GM21360 (cell line): Measurements from ENCODE around the gene ZNF831.

ENCODE experiments used
- ATAC-seq: cut with Tn5 transposase; IDR thresholded peaks from one replicate; pipeline ENCODE4 v1.9.1; 2021; ENCODE audit warnings: mild to moderate bottlenecking, moderate library complexity; ENCODE audit not compliant: unreplicated experiment

The ZNF831 gene

GRCh38 chr20:59139998-59140397 is 23.6 kb upstream of the ZNF831 start:
- ATAC-seq: no peak

DNA sequence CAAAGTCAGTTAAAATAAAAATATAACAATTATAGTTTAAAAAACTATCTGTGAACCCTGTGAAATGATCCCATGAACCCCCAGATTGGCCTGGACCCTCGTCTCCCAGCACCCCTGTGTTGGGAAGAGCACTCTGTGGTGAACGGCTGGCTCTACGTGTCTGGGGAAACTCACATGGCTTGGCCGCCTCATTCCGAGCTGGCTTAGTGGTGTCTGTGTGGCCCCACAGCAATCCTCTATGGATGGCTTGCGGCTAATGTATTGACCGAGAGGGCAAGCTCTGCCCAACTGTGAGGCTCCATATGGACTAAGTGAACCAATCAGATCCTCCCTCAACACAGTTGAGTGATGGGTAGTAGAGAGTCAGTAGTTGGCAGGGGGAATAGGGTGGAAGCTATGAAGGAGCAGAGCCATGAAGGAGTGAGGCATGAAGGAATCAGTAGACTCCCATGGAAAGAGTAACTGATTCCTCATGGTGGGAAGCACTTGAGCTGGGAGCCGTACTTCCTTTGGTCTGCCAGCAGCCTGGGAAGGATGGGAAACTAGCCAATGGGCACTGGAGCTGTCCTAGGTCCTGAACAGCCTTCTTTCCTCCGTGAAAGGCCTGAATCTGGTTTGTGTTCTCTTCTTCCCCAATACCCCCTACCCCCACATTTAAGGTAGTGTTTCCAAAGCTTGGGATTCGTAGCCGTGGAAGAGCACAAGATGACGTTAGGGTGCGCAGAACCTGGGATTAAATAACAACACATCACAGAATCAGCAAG is 21.6 kb upstream of the ZNF831 start:
- ATAC-seq: no peak

DNA sequence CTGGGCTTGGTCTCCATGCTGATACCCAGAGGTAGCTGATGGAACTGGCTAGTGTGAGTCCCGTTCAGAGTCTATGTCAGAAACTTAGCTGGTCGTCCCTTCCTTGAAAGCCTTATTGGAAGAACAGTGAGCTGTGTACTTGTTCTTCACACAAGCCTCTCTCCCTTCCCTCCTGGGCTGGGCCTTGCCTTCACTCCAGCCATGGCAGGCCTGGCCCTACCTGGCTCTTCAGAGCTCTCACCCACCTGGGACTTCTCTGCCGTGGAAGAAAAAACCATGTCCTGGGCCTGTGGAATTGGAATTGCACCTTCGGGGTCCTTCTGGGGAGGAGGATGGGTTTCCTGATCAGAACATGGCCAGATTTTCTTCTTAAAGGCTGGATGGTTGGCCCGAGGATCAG is 20.3 kb upstream of the ZNF831 start:
- no peak for ATAC-seq

DNA sequence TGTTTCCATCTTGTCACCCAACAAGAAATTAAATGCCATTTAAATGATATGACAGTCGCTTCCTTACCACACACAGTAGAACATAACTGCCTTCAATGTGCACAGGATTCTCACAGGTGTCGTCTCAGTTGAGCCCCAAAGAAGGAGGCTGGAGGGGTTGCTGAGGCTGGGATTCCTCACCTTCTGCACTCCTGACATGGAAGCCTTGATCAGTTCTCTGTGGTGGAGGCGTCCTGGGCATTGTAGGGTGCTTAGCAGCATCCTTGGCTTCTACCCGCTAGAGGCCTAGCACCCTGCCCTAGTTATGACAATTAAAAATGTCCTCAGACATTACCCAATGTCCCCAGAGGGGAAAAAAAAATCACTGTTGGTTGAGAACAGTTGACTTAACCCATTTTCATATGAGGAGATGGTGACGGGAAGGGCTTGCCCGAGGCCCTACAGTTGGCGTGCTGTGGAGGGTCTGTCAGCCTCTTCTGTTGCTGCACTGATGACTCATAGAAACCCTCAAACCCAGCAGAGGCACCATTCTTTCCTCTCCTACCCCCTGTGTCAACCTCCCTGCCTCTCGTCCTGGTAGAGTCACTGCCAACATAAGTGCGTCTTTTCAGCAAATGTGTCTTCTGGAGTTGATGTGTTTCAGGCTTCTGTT is 19.3 kb upstream of the ZNF831 start:
- no peak for ATAC-seq

- no peak for ATAC-seq
Observed at GRCh38 chr20:59144831-59145196, 18.8 kb upstream of the ZNF831 start.

DNA sequence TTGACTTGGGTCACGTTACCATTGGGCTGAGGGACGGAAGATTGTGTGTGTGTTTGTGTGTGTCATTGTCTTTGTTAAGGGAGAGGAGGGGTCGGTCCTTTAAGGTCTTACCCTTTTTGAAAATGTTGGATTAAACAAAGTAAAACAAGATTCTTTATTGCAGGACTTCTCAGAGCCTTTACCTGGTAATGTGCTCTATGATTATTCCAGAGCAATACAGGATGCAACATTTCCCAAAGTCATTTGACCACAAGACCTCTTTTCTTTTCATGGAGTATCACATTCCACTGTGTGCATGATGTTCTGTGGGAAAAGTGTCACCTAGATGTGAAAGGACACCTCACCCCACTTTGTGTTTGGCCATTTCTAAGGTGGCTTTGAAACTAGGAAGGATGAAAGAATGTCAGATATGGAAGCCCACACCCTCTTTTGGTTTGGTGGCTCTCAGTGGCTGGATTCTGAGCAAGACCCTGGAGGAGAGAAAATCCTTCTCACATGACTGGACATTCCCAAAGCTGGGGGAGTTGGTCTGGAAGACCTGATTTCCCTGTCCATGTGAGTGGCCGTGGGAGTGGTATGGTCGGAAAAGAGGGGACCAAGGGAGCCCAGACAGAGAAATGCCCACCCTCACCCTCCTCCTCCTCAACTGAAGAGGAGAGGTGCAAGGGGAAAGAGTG is 18.2 kb upstream of the ZNF831 start:
- ATAC-seq: no peak

DNA sequence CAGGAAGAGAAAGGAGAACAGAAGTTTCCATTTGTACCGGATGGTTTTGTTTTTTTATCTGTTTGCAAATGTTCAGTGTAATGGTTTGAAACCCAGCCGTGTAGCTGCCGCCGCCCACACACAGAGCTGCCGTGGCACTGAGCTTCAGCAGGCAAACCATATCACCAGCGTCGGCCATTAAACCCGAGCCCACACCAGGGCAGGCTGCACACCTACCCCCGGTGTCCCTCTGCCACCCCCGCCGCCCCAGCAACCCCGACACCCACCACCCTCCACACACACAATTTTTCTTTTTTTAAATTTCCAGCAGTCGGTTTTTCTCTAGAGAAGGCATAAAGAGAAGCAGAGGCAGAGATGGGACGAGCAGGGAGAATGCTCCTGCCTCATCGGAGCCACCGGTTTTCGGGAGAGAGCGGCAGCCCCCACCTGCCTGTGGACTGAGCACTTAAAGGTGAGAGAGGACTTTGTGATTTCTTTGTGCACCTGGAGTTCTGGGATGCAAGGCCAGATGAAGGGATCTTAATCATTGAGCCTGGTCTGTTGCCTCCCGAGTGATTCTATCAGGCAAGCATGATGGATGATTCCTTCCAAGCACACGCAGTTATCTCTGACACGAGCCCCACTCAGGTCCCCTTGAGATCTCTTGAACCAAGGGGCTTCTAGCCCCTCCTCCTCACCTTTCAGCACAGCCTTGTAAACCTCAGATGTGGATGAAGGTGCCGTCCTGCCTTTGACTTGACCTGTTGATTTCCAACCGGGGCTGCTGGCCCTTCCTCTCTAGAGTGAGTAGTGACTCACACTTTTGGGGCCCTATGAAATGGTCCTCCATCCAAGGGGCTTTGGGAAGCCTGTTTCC is 17.5 kb upstream of the ZNF831 start:
- no peak for ATAC-seq

DNA sequence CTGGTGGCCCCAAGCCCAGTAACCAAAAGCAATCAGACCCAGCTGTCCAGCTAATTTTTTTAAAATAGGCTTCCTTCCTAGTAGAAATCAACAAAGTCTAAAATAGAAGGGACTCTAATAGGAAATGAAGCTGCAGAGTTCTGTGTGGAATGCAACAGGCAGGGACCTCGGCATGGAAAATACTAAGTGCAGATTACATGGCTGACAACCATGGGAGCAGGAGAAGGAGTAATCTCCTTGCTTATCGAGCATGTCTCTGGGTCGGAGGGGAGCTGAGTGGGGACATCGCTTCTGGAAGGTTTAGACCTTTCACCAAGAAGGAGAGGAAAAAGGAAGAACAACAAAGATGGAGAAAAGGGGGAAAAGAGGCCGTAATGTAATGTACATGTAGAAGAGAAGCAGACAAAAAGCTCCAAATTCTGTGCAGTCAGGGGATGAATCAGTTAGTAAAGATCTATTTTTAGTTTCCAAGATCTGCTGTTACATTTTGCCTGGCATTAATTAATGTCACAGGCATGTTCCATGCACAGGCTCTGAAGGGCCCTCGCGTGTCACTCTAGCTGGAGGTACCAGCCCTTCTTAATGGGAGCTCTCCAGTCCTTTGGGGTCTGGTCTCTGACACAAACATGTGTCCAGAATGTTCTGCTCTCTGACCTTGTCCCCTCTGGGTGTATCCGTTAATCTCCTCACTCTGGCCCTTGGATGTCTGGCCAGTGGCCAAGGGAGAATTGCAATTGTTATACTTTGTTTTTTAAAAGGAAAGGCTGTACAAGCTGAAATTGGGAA is 16.6 kb upstream of the ZNF831 start:
- ATAC-seq: no peak

GRCh38 chr20:59147586-59147985 is 16.0 kb upstream of the ZNF831 start:
- no peak for ATAC-seq

DNA sequence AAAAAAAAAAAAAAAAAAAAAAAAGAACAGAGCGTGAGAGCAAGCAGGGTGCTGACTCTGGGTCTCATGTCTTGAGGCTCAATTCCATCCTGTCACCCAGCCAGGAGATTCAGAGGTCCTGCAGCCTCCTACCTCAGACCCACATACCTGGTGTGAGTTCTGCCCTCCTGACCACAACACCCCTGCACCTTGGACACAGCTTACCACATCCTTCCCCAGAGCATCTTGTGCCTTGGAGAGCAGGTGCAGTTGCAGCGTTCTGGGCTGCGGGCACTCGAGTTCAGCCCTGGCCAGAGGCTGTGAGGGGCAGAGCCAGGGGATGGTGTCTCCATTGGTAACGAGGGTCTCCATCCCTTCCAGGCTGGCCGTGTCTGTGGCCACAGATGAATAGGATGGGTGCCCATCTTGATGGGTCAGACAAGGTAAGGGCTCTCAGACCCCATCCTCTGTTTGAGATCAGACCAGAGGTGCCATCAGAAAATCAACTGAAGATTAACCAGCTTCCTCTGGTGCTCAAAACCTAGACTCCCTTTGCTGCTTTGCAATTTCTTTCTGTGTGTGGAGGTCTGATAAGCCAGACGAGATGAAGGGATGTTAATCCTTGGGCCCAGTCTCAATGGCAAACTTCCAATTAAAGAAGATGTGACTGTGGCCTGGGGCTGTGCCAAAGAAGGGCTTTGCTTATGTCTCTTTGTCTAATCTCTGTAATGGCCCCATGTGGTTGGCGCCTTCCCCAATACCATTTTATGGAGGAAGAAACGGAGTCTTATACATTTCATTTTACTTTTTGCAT is 14.7 kb upstream of the ZNF831 start:
- ATAC-seq: no peak

DNA sequence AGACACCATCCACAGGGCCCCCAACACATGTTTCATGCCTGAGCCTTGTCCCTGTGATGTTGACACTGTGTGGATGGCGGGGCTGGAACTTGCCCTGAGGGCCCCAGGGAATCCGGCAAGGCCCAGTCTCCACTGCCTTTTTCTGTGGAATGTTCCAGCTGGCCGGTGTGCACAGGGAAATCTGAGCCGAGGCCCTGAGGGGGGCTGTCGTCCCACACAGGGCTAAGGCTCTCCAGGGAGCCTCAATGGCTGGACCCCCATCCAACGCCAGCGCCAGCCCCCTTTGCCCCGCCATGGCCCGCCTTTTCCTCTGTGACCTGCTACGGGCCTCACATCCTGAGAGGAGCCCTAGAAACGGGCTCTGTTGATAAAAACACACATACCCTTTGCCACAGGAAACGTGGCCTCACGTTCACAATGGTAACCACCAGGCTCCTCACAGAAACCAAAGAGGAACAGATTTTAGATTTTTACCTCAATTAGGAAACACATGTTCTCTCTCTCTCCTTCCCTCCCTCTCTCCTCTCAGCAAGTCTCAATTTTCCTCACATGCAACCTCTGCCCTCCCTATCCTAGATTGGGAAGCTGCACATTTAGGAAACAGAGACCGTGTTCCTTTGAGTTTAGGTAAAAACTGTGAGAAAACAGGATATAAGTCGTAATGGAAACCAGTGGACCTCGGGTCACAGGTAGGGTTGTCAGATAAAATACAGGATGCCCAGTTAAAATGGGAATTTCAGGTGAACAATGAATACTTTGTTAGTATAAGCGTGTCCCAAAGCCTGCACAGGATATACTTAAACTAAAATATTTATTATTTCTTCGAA is 13.7 kb upstream of the ZNF831 start:
- ATAC-seq: no peak

DNA sequence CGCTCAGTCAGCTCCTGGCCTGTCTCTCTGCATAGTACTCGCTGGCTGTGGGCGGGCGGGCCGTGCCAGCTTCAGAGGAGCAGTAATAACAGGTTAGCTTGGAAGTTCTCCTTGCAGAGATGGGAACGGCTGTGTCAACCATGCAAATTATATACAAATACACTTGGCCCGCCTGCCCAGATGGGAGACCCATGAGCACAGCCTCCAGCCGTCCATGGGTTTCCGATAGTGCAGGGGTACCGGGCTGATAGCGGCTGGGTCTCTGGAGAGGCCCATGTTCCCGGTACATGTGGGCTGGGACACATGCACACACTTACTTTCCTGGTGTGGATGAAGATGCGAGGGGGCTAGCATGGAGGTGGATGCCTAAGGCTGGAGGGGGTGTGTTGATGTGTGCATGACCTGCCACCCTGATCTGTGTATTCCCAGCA is 12.8 kb upstream of the ZNF831 start:
- no peak for ATAC-seq

GRCh38 chr20:59151391-59151790 is 12.2 kb upstream of the ZNF831 start:
- no peak for ATAC-seq

DNA sequence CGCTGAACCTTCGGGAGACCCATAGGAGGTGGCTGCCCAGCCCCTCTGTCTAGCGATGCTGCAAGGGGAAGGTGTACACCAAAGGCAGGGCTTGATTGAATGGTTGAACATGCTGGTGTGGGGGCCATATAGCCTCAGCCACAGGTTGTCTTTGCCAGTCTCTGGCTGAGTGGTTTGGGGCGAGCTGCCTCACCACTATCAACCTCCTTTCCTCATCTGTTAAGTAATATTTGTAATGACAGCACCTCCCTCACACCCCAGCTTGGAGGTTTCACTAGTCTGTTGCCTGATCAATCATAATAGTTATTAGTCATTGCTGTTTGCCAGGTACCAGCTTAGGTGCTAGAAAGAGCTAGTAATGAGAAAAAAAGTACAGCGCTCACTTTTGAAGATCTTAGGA is 11.8 kb upstream of the ZNF831 start:
- ATAC-seq: no peak

GRCh38 chr20:59152559-59153354 is 10.9 kb upstream of the ZNF831 start:
- ATAC-seq: no peak

DNA sequence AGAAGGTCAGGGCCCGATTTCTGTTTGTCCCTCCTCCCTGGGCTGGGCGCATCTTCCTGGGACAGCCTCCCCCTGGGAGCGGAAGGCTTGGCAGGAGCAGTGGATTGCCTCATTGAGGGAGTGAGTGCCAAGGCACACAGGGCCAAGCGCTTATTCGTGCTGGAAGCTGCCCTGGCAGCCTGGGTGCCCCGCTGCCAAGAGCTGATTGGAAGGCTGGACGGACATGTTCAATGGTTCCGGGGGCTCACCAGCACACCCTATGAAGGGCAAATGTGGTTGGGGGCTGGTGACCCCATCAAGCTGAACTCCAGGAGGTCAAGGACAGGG is 10.3 kb upstream of the ZNF831 start:
- ATAC-seq: no peak

DNA sequence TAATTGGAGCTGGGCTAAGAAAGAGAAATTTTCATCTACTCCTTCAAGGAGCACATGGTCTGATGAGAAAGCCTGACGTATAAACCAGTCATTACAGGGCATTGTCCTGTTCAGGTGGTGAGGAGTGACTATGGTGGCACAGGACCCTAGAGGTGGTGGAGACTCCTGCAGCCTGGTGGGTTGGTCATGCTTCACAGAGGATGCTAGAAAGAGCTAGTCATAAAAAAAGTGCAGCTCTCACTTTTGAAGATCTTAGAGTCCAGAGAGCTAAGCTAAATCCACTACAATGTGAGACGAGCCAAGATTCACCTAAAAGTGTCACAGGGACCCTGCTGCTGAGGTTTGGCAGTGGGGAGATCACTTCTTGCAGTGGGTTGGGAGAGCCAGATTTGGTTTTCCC is 9.8 kb upstream of the ZNF831 start:
- no peak for ATAC-seq

DNA sequence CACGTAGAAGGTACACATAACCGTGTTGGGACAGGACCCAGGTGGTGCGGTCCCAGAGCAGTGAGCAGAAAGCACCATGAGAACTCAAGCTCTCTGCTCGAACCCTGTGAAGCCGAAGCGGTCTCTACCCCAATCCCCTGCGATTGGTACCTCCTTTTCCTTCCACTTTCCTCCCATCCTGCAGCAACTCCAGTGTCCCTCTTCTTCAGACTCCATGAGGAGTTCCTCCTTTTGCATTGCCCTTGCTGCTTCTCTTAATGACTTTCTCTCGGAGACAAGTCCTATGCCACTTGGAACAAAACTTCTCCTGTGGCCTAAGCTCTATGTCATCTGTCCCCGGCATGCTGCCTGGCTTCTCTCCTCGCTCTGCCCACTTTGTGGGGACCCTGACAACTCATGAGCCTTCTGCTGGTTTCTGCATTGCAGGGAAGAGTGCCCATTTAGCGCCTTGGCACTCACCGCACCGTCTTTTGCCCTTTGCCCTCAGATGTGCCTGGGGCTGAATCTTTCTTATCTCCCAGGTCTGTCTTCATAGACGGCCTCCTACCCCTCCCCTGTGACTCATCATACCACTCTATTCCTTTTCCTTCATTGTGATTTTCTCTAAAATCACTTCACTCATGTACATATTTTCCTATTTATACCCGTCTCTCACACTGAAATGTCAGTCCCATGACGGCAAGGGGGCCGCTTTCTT is 9.2 kb upstream of the ZNF831 start:
- ATAC-seq: no peak
